Tibial nerve (tissue), 4 donors: ENCODE results near the gene MMP28.

Experiments
- EP300 ChIP-seq, 2 donors: sonication (generic); formaldehyde crosslinking; IDR thresholded peaks; one replicate each; pipeline ENCODE4 v1.6.1; 2017; ENCODE audit warnings: antibody characterized with exemption in 2 of 2, mild to moderate bottlenecking in 1 of 2
- POLR2A ChIP-seq, 2 donors: fragments of 450-650 bp; IDR thresholded peaks; one replicate each; pipeline ENCODE4 v1.6.1; 2017; ENCODE audit warnings: antibody characterized with exemption in 2 of 2, mild to moderate bottlenecking in 2 of 2, moderate library complexity in 2 of 2
- TF ChIP-seq, protein P1 (sequence below), 5 experiments: fragments of 200-600 bp in 3 of 5; fragments of 450-650 bp in 2 of 5; sonication (generic) in 3 of 5; IDR thresholded peaks; one replicate each; pipeline ENCODE4 v1.5.1; 2016 to 2019; ENCODE audit warnings: antibody characterized with exemption in 5 of 5, mild to moderate bottlenecking in 3 of 5, moderate library complexity in 2 of 5

DNA sequence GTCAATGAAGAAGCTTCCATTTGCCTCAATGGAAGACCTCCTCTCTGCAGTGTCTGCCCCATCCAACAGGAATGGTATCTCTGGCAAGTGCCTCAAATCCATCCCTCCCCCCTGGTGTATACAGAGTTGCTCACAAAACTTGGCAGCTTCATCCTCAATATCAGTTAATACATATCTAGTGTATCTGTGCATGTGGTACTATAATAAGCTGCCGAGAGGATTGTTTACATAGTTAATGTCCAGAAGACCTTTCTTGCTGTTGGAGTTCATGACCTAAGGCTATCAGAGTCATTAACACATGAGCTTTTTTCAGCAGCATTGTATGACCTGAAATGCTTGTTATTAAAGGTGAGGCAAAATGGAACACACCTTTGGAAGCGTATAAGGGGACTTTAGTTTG, 78.0 kb downstream of the MMP28 start:
- TF ChIP-seq POLR2A (IDR thresholded peaks at IDR 0.05): no peak
- TF ChIP-seq, protein P1, sequence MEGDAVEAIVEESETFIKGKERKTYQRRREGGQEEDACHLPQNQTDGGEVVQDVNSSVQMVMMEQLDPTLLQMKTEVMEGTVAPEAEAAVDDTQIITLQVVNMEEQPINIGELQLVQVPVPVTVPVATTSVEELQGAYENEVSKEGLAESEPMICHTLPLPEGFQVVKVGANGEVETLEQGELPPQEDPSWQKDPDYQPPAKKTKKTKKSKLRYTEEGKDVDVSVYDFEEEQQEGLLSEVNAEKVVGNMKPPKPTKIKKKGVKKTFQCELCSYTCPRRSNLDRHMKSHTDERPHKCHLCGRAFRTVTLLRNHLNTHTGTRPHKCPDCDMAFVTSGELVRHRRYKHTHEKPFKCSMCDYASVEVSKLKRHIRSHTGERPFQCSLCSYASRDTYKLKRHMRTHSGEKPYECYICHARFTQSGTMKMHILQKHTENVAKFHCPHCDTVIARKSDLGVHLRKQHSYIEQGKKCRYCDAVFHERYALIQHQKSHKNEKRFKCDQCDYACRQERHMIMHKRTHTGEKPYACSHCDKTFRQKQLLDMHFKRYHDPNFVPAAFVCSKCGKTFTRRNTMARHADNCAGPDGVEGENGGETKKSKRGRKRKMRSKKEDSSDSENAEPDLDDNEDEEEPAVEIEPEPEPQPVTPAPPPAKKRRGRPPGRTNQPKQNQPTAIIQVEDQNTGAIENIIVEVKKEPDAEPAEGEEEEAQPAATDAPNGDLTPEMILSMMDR (IDR thresholded peaks at IDR 0.05): no peak
- no peak for TF ChIP-seq EP300 (IDR thresholded peaks at IDR 0.05)
